ENCODE measurements around the gene IRX4. TPM values are rescaled to one million over a fixed set of nuclear protein-coding genes. Genes with fewer than 3 reads are reported as not detected.

Gene IRX4
- total and polyA plus RNA-seq, 12 donors, result 0.03 TPM; not detected in 11

- 86 to 90% (median 89%) methylated on average over 10 to 11 of the region's 11 CpGs for WGBS, 4 donors
- Histone ChIP-seq H3K27me3 (no peaks in the 10 kb centered on the region), H3K4me3 (no peak overlapping the region), H3K4me1 (replicated peaks in 1 of 2) (peaks cover 0 to under 1% of the 10 kb centered on the region in 2 donors), H3K36me3 (replicated peaks in 1 of 2) (no peaks in the 10 kb centered on the region), H3K27ac (no peak overlapping the region), H3K9me3 (replicated peaks in 1 of 3) (no peaks in the 10 kb centered on the region)
- intact Hi-C loops (cut with DNase I), result no loop called here
- DNase-seq, result no peak
- no peak for TF ChIP-seq CTCF (IDR thresholded peaks at IDR 0.05)
- TF ChIP-seq POLR2A (IDR thresholded peaks at IDR 0.05), result no peak
Measured at GRCh38 chr5:1831257-1831656, 51.5 kb downstream of the IRX4 start.

- 80 to 84% (median 81%) methylated on average over 17 of the region's 17 CpGs for WGBS, 4 donors
- DNase-seq, result no peak
Measured at GRCh38 chr5:1830571-1831228, 52.0 kb downstream of the IRX4 start.

GRCh38 chr5:1827886-1828397 lies 54.8 kb downstream of the IRX4 start:
- WGBS, 4 donors, result 38 to 70% (median 44%) methylated on average over 27 to 39 of the region's 39 CpGs
- Histone ChIP-seq H3K4me3 (no peak overlapping the region), H3K36me3 (replicated peaks in 1 of 2) (no peaks in the 10 kb centered on the region), H3K27ac (no peak overlapping the region), H3K4me1 (replicated peaks in 1 of 2) (no peaks in the 10 kb centered on the region), H3K9me3 (replicated peaks in 1 of 3) (no peaks in the 10 kb centered on the region), H3K27me3 (no peaks in the 10 kb centered on the region)
- TF ChIP-seq CTCF (IDR thresholded peaks at IDR 0.05) (no peak), POLR2A (IDR thresholded peaks at IDR 0.05) (no peak)
- peak in 2 of 7 donors; percentile 14 to 36 for DNase-seq
- intact Hi-C loops (cut with DNase I), result no loop called here

More at GRCh38 chr5:1830571-1831228, 52.0 kb downstream of the IRX4 start:
- TF ChIP-seq POLR2A (IDR thresholded peaks at IDR 0.05), result no peak
- no peak for TF ChIP-seq CTCF (IDR thresholded peaks at IDR 0.05)
- no peaks in the 10 kb centered on the region for H3K4me1 ChIP-seq (replicated peaks in 1 of 2)
- no peaks in the 10 kb centered on the region for H3K36me3 ChIP-seq (replicated peaks in 1 of 2)
- H3K27ac ChIP-seq, result no peak overlapping the region
- H3K4me3 ChIP-seq, result no peak overlapping the region
- H3K27me3 ChIP-seq, result no peaks in the 10 kb centered on the region
- H3K9me3 ChIP-seq (replicated peaks in 1 of 3), result no peaks in the 10 kb centered on the region
- intact Hi-C loops (cut with DNase I), result no loop called here

Other genes starting within 250 kb of the IRX4 start
- gene MRPL36, start 83.1 kb downstream of the IRX4 start, total RNA-seq, result 10 to 100 TPM; 23.3 to 97.4 (median 53.7) TPM
- gene MRPL36, start 83.1 kb downstream of the IRX4 start, polyA plus RNA-seq, result 10 to 100 TPM; 57.4 to 93.0 (median 67.0) TPM
- gene NDUFS6, start 81.5 kb downstream of the IRX4 start, total RNA-seq, result 10 to 100 TPM; 23.3 to 75.8 (median 37.7) TPM
- 10 to 100 TPM; 32.3 to 58.6 (median 58.5) TPM for gene NDUFS6, start 81.5 kb downstream of the IRX4 start, polyA plus RNA-seq

Data from adrenal gland (tissue), 12 donors.